Keratinocyte (primary cell): Measurements from ENCODE around the gene TSGA10.
"Not testable (repeated sequence)": the region's sequence is repeated elsewhere in the genome, so short reads cannot be mapped to it uniquely, and the experiment has no call there.

ENCODE experiments used
- CTCF ChIP-seq, 3 experiments: IDR thresholded peaks in 1 of 3; conservative IDR thresholded peaks in 1 of 3; optimal IDR thresholded peaks in 1 of 3; 2 replicates in 2 of 3; 3 replicates in 1 of 3; pipeline versions ENCODE3 to v1.5.1; 2011; ENCODE audit warnings: low read length in 3 of 3, mild to moderate bottlenecking in 3 of 3, moderate library complexity in 2 of 3, control low read depth in 1 of 3, inconsistent platforms in 1 of 3; ENCODE audit not compliant: insufficient read depth in 2 of 3; ENCODE audit errors: extremely low read depth in 1 of 3
- EZH2 ChIP-seq: IDR thresholded peaks from one replicate; pipeline ENCODE4 v1.6.1; 2012; ENCODE audit warnings: inconsistent platforms, mild to moderate bottlenecking, low read length, moderate library complexity

GRCh38 chr2:99192364-99192763 lies 37.6 kb upstream of the TSGA10 start:
- not testable (repeated sequence) for TF ChIP-seq EZH2; CTCF (optimal IDR thresholded peaks at IDR 0.05 in 1 of 3, IDR thresholded peaks at IDR 0.05 in 1 of 3, conservative IDR thresholded peaks at IDR 0.05 in 1 of 3; ENCODE audit: extremely low read depth in 1 of 3, insufficient read depth in 2 of 3, low read length in 3 of 3)
